ENCODE results near the gene CWC22. TPM values are rescaled to one million over a fixed set of nuclear protein-coding genes. Genes with fewer than 3 reads are reported as not detected.
A peak's percentile ranks its signal among the peaks of the same experiment; 100 is the strongest.

The CWC22 gene
- total and polyA plus RNA-seq, 2 donors (not counting 1 experiment from before 2014, with no cell fraction given): 6.4 to 22.5 TPM

DNA sequence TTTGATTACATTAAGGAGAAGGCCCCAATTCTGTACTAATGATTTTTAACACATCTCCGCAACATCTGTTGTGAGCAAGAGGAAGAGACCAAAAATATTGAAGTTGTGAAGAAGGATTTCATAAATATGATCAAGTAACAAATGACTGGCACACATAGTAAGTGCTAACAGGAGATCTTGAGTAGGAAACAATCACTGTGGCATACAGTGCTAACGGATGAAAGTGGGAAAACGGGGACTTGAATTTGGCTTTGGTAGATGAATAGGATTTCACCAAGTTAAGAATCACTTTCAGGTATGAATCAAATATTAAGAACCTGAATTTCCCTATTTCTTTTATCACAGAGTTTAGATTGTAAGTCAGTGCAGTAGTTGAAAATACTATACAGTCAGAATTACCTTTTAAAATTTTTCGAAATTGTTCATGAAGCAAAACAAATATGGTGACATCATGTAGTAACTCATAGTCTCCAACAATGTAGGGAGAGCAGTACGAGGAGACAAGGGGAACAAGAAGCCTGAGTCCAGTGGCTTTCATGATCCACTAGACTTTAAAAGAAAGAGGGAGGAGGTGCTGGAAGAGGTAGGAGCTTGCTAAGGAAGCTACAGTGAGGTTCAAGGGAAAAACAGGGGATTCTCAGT, 16.3 kb downstream of the CWC22 start:
- no peaks in the 10 kb centered on the region for H4K20me1 ChIP-seq (ENCODE audit: control insufficient read depth, extremely low read depth, insufficient read depth, low read length)
- no peak overlapping the region for H3K9ac ChIP-seq (ENCODE audit: insufficient read depth, low read length)
- no peaks in the 10 kb centered on the region for H3K9me3 ChIP-seq (ENCODE audit: control insufficient read depth, insufficient read depth, low read depth, low read length)
- peaks cover 9% of the 10 kb centered on the region for H3K79me2 ChIP-seq (ENCODE audit: control insufficient read depth, insufficient read depth, low read length)
- DNase-seq (ENCODE audit: low read depth in 2 of 2): no peak
- no peak overlapping the region for H3K4me2 ChIP-seq (ENCODE audit: extremely low read depth, insufficient read depth, low read length)
- no peak overlapping the region for H2AFZ ChIP-seq (ENCODE audit: low read length)
- no peaks in the 10 kb centered on the region for H3K27me3 ChIP-seq (ENCODE audit: control insufficient read depth, insufficient read depth, low read length)
- H3K27ac ChIP-seq (ENCODE audit: insufficient read depth, low read length): no peak overlapping the region
- TF ChIP-seq, protein P1, sequence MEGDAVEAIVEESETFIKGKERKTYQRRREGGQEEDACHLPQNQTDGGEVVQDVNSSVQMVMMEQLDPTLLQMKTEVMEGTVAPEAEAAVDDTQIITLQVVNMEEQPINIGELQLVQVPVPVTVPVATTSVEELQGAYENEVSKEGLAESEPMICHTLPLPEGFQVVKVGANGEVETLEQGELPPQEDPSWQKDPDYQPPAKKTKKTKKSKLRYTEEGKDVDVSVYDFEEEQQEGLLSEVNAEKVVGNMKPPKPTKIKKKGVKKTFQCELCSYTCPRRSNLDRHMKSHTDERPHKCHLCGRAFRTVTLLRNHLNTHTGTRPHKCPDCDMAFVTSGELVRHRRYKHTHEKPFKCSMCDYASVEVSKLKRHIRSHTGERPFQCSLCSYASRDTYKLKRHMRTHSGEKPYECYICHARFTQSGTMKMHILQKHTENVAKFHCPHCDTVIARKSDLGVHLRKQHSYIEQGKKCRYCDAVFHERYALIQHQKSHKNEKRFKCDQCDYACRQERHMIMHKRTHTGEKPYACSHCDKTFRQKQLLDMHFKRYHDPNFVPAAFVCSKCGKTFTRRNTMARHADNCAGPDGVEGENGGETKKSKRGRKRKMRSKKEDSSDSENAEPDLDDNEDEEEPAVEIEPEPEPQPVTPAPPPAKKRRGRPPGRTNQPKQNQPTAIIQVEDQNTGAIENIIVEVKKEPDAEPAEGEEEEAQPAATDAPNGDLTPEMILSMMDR (conservative IDR thresholded peaks at IDR 0.05 in 1 of 2, IDR thresholded peaks at IDR 0.05 in 1 of 2; ENCODE audit: low read depth in 1 of 2, low read length in 2 of 2): no peak
- no peak for TF ChIP-seq EZH2 (IDR thresholded peaks at IDR 0.05; ENCODE audit: low read length, missing control alignments)
- no peaks in the 10 kb centered on the region for H3K4me1 ChIP-seq (ENCODE audit: control insufficient read depth, extremely low read depth, insufficient read depth, low read length)
- no peaks in the 10 kb centered on the region for H3K36me3 ChIP-seq (ENCODE audit: control insufficient read depth, insufficient read depth, low read length)
- no peak overlapping the region for H3K4me3 ChIP-seq (replicated peaks in 1 of 4; ENCODE audit: control extremely low read depth in 1 of 4, insufficient read depth in 1 of 4, low read depth in 3 of 4, low read length in 4 of 4)

DNA sequence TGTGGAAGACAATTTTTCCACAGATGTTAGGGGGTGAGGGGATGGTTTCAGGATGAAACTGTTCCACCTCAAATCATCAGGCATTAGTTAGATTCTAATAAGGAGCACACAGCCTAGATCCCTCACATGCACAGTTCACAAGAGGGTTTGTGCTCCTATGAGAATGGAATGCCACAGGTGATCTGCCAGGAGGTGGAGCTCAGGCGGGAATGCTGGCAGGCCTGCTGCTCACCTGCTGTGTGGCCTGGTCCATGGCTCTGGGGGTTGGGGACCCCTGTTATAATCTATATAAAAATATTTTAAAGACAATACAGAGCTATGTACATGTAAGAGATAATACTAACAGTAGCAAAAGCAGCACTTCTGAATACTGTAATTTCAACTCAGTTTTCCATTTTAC, 19.2 kb downstream of the CWC22 start:
- no peaks in the 10 kb centered on the region for H4K20me1 ChIP-seq (ENCODE audit: control insufficient read depth, extremely low read depth, insufficient read depth, low read length)
- H3K4me3 ChIP-seq (replicated peaks in 1 of 4; ENCODE audit: control extremely low read depth in 1 of 4, insufficient read depth in 1 of 4, low read depth in 3 of 4, low read length in 4 of 4): no peak overlapping the region
- H3K36me3 ChIP-seq (ENCODE audit: control insufficient read depth, insufficient read depth, low read length): no peaks in the 10 kb centered on the region

DNA sequence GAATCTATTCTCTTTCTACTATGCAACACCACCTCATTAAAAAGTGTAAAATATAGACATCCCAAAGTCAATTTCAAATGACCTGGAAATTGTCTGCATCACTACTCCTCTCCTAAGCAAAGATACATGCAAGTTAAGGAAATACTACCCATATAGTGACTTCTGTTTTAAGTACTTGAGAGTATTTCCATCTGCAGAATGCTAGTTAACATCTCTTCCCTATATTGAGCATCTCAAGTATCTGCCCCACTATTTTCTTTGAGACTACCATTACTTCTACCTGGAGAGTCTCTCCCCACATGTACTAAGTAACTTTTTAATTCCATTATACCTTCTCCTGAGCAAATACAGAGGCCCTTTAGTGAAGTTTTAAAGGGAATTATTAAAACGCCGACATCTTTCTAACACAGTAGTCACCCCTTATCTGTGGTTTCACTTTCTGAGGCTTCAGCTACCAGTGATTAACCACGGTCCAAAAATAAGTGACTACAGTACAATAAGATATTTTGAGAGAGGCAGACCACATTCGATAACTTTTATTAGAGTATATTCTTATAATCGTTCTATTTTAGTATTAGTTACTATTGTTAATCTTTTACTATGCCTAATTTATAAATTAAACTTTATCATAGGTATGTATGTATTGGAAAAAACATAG, 21.8 kb downstream of the CWC22 start:
- H2AFZ ChIP-seq (ENCODE audit: low read length): no peak overlapping the region
- H3K9me3 ChIP-seq (ENCODE audit: control insufficient read depth, insufficient read depth, low read depth, low read length): no peaks in the 10 kb centered on the region
- no peak overlapping the region for H3K4me2 ChIP-seq (ENCODE audit: extremely low read depth, insufficient read depth, low read length)
- H3K79me2 ChIP-seq (ENCODE audit: control insufficient read depth, insufficient read depth, low read length): no peaks in the 10 kb centered on the region
- H3K27me3 ChIP-seq (ENCODE audit: control insufficient read depth, insufficient read depth, low read length): no peaks in the 10 kb centered on the region
- DNase-seq (ENCODE audit: low read depth in 2 of 2): peak in 1 of 2 donors; percentile 18
- TF ChIP-seq EZH2 (IDR thresholded peaks at IDR 0.05; ENCODE audit: low read length, missing control alignments): no peak
- TF ChIP-seq, protein P1 (conservative IDR thresholded peaks at IDR 0.05 in 1 of 2, IDR thresholded peaks at IDR 0.05 in 1 of 2; ENCODE audit: low read depth in 1 of 2, low read length in 2 of 2): no peak
- no peaks in the 10 kb centered on the region for H3K4me1 ChIP-seq (ENCODE audit: control insufficient read depth, extremely low read depth, insufficient read depth, low read length)
- no peaks in the 10 kb centered on the region for H4K20me1 ChIP-seq (ENCODE audit: control insufficient read depth, extremely low read depth, insufficient read depth, low read length)
- no peak overlapping the region for H3K9ac ChIP-seq (ENCODE audit: insufficient read depth, low read length)
- H3K4me3 ChIP-seq (replicated peaks in 1 of 4; ENCODE audit: control extremely low read depth in 1 of 4, insufficient read depth in 1 of 4, low read depth in 3 of 4, low read length in 4 of 4): no peak overlapping the region
- H3K36me3 ChIP-seq (ENCODE audit: control insufficient read depth, insufficient read depth, low read length): no peaks in the 10 kb centered on the region
- H3K27ac ChIP-seq (ENCODE audit: insufficient read depth, low read length): no peak overlapping the region

More for the DNA sequence above, 19.2 kb downstream of the CWC22 start:
- H3K79me2 ChIP-seq (ENCODE audit: control insufficient read depth, insufficient read depth, low read length): no peaks in the 10 kb centered on the region
- H3K4me1 ChIP-seq (ENCODE audit: control insufficient read depth, extremely low read depth, insufficient read depth, low read length): no peaks in the 10 kb centered on the region
- H3K9ac ChIP-seq (ENCODE audit: insufficient read depth, low read length): no peak overlapping the region
- no peak overlapping the region for H3K27ac ChIP-seq (ENCODE audit: insufficient read depth, low read length)
- H3K4me2 ChIP-seq (ENCODE audit: extremely low read depth, insufficient read depth, low read length): no peak overlapping the region
- no peak for DNase-seq (ENCODE audit: low read depth in 2 of 2)
- no peaks in the 10 kb centered on the region for H3K27me3 ChIP-seq (ENCODE audit: control insufficient read depth, insufficient read depth, low read length)
- no peak overlapping the region for H2AFZ ChIP-seq (ENCODE audit: low read length)
- no peak for TF ChIP-seq EZH2 (IDR thresholded peaks at IDR 0.05; ENCODE audit: low read length, missing control alignments)
- TF ChIP-seq, protein P1 (conservative IDR thresholded peaks at IDR 0.05 in 1 of 2, IDR thresholded peaks at IDR 0.05 in 1 of 2; ENCODE audit: low read depth in 1 of 2, low read length in 2 of 2): no peak
- H3K9me3 ChIP-seq (ENCODE audit: control insufficient read depth, insufficient read depth, low read depth, low read length): no peaks in the 10 kb centered on the region

All from fibroblast of lung (primary cell).